NK-92 treated with Interleukin-12 subunit alpha and Interleukin-12 subunit beta, amount 100 ng/mL, for 24 hours (cell line): ENCODE data around the gene LRRC42.

Experiments
- DNase-seq: peaks from one replicate; lab custom pipeline; 2025; lab: John Stamatoyannopoulos, UW

The LRRC42 gene

DNA sequence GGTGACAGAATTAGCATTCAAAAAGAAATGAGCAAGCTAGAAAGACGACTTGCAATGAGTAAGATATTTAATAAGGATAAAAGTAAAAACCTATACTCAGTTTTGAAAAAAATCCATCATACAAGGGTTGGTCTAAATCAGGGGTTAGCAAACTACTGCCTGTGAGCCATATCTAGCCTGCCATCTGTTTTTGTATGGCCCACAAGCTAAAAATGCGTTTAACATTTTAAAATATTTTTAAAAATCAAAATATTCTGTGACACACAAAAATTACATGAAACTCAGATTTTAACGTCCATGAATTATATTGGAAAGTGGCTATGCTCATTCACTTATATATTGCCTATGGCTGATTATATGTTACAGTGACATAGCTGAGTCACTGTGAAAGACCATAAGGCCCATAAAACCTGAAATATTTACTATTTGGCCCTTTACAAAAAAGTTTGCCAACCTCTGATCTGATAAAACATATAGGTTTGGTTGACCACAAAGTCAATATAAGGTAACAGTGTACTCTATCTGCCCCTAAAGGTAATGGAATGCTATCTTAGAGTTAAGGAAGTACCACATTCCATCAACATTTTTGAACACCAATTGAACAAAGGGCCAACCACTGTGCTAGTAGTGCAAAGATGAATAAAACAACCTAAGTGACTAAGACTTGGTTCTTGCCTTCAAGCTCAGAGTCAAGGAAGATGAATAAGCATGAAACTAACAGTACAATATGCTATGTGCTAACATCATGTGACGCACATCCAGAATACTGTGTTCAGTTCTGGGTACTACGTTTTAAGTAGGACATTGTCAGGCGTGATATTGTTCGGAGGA lies 3.8 kb upstream of the LRRC42 start:
- no peak for DNase-seq

DNA sequence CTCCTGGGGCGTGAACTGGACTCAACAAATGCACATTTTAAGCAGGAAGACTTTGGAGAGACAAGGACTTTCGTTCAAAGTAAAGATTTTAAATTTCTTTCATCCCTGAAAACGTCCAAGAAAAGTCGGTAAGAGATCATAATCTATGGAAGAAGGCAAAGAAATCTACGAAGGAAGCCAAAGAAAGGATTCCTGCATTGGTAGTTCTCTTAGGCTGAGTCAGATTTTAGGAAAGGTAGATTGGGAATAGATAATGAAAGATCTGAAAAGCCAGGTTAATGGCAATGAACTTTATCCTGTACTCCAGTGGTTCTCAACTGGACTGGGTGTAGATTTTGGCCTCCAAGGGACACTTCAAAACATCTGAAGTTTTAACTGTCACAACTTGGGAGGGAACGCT lies 3.1 kb upstream of the LRRC42 start:
- DNase-seq = no peak

DNA sequence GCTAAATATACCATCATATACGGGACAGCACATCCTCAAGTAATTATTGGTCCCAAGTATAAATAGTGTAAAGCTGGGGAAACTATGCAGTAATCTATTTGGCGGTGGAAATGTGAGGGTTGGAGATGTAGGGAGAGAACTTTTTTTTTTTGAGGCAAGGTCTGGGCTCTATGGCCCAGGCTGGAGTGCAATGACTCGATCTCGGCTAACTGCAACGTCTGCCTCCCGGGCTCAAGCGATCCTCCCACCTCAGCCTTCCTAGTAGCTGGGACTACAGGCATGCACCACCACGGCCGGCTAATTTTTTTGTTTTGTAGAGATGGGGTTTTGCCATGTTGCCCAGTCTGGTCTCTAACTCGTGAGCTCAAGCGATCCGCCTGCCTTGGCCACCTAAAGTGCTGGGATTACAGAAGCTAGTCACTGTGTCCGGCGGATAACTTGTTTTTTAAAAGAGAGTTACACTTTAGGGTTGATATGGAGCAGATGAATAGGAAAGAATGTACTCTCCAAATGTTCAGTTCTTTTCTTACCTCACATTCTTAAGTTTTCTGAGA lies 2.6 kb upstream of the LRRC42 start:
- no peak for DNase-seq

- no peak for DNase-seq
Observed at GRCh38 chr1:53944469-53945182, 1.5 kb upstream of the LRRC42 start.

DNA sequence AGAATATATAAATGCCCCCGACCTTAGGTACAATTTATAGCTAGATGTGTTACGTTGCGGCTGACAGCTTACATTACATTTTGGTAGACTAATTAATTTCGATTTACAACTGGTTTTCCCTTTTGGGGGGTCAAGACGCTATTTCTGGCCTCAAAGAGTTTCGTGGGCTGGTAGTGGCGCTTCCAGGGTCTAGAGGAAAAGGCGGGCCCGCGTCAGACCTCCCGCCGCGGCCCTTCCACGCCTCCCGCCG lies 1.0 kb upstream of the LRRC42 start:
- no peak for DNase-seq

- DNase-seq = peak; percentile 97
Observed at GRCh38 chr1:53945433-53946251, 508 bp upstream of the LRRC42 start, which contains the start of gene IFT25. Gene IFT25, minus strand, starts transcription at chr1:53945699. Its CDS starts 5,617 bp downstream, at chr1:53940082.

DNA sequence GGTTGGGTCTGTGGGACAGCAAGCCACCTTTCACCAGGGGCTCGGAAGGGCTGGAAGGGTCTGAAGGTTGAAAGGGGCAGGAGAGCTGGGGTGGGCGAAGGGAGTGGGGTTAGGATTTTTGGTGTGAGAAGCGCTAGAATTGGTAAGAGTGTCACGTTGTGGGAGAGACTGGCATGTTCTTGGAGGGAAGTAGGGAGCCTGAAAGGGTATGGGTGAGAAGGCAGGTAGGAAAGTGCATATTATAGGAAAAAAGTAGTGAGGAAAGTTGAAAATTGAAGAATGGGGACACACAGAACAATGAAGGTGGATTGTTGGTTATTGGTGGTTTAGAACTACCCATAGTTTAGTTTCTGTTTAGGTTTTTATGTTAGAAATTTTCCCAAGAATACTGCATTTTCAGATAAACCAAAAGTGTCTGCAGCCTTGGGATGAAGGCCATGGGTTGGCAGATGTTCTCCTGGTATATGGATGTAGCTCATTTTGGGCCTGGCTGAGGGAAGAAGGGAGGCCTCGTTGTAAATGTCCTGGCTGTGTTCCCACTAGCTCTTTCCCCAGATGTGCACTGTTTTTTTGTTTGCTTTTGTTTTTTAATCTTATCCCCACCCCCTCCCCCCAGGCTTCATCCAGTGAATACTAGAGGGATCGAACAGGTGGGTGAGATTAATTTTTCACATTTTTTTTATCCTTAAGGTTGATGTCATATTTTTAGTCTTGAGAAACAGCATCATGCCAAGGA lies 1.2 kb downstream of the LRRC42 start:
- DNase-seq = no peak

DNA sequence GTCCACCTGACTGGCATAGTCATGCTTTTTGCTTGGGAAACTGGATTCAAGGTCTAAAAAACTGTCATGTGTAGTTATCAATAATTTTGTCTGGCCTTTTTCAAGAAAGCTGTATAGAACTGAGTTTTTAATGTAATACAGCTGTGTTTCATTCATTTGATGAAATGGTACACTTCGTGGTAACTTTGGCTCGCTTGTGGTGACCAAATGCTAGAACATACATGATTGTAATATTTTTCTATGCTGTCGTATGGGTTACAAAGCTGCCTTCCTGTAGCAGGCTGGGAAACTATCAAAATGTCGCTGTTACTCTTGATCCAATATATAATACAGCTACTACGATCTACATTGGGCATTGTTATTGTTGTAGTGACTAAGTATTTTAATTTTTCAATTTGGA lies 2.1 kb downstream of the LRRC42 start:
- DNase-seq = no peak

- DNase-seq = no peak
Observed at GRCh38 chr1:53949023-53949990, 3.2 kb downstream of the LRRC42 start.

DNA sequence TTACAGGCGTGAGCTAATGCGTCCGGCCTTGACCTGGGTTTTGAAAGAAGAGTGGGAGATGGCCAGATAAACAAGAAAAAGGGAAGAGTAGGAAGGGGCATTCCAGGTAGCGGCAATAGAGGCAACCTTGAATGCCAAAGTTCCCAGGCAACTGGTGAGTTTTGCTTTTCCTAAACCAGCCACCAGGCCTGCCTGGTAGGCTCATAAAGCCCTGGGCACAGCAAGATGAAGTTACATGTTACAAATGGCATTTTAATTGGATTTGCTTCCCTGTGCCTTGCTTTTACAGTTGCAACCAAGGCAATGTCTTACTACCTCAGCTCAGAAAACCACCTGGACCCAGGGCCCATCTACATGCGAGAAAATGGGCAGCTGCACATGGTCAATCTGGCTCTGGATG lies 5.5 kb downstream of the LRRC42 start:
- no peak for DNase-seq

DNA sequence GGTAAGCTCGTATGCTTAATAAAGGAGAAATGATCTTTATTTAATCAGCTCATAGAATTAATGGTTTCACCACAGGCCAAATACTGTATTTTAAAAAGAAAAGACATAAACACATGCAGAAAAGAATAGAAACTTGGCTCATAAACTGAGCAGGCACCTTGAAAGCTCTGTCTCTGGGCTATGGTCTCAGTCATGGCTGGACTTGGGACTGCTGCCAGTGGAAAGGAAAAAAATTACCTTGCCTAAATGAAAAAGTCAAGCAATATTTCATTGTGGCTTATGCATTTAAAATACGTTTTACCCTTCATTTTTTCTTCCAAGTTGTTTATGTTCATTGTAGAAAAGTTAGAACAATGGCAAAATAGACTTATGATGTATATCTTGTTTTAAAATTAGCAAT lies 8.0 kb downstream of the LRRC42 start:
- no peak for DNase-seq

- no peak for DNase-seq
Observed at GRCh38 chr1:53956308-53957168, 10.4 kb downstream of the LRRC42 start.

- no peak for DNase-seq
Observed at GRCh38 chr1:53957194-53957818, 11.2 kb downstream of the LRRC42 start.

DNA sequence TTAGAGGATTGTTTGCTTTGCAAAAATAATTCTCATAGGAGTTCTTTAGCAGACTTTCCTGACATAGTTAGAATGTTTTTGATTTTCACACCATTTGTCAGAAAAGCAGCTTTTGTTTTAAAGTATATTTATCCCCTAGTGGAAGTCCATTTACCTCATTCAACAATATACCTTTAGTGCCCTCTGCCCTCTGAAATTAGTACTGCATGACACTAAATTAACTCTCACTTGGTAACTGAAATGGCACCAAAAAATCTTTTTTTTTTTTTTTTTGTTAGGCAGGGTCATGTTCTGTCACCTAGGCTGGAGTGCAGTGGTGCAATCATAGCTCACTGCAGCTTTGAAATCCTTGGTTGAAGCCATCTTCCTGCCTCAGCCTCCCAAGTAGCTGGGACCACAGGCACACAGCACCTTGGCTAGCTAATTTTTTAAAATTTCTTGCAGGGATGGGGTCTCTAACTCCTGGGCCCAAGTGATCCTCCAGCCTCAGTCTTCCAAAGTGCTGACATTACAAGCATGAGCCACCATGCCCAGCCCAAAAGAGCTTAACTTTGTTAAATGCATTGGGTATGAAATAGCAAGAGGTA lies 13.6 kb downstream of the LRRC42 start:
- no peak for DNase-seq

- no peak for DNase-seq
Observed at GRCh38 chr1:53962395-53962794, 16.2 kb downstream of the LRRC42 start.

DNA sequence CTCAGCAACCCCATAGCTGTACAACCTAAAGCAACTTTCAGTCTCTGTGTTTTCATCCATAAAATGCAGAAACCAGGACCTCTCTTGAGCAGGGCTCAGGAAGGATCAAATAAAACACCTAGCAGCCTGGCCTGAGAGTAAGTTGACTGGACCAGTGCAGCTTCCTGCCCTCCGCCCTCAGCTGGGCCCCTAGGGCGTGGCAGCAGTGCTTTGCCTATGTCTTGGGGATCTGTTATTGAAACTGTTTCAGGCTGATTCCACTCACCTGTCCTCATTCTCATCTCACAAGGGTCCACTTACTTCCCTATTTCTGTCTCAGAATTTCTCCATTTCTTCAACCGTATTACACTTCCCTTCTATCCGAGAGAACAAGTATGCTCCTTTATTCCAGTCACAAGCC lies 17.3 kb downstream of the LRRC42 start:
- DNase-seq = no peak

- DNase-seq = no peak
Observed at GRCh38 chr1:53964109-53964508, 18.0 kb downstream of the LRRC42 start.

DNA sequence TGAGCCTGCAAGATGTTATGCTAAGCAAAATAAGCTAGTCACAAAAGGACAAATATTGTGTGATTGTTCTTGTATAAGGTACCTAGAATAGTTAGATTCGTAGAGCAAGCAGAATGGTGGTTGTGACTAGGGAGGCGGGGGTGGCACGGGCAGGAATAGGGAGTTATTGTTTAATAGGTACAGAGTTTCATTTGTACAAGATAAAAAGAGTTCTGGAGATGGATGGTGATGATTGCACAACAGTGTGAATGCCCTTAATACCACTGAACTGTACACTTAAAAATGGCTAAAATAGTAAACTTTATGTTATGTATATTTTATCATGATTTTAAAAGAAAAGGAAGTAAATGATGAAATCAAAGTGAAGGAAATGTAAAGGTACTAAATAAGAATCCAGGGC lies 20.6 kb downstream of the LRRC42 start:
- no peak for DNase-seq
